ENCODE results near the gene EFCAB6.

Gene EFCAB6

GRCh38 chr22:43633631-43634285, 178.3 kb downstream of the EFCAB6 start:
- no peaks in the 10 kb centered on the region for H3K9me3 Mint-ChIP-seq
- H3K36me3 Mint-ChIP-seq (ENCODE audit: low read depth): no peaks in the 10 kb centered on the region
- H3K4me3 Mint-ChIP-seq: no peak overlapping the region
- H3K4me1 Mint-ChIP-seq (ENCODE audit: low read depth): no peaks in the 10 kb centered on the region
- DNase-seq: no peak
- H3K27ac Mint-ChIP-seq: no peak overlapping the region
- peaks cover 3% of the 10 kb centered on the region for H3K27me3 Mint-ChIP-seq

GRCh38 chr22:43631846-43632245, 180.3 kb downstream of the EFCAB6 start:
- no peak overlapping the region for H3K4me3 Mint-ChIP-seq
- no peaks in the 10 kb centered on the region for H3K9me3 Mint-ChIP-seq
- no peak for DNase-seq
- H3K27me3 Mint-ChIP-seq: peaks cover 3% of the 10 kb centered on the region
- H3K4me1 Mint-ChIP-seq (ENCODE audit: low read depth): no peaks in the 10 kb centered on the region
- no peak overlapping the region for H3K27ac Mint-ChIP-seq
- no peaks in the 10 kb centered on the region for H3K36me3 Mint-ChIP-seq (ENCODE audit: low read depth)

- no peak overlapping the region for H3K27ac Mint-ChIP-seq
- DNase-seq: no peak
- no peaks in the 10 kb centered on the region for H3K9me3 Mint-ChIP-seq
- no peak overlapping the region for H3K4me3 Mint-ChIP-seq
- peaks cover 3% of the 10 kb centered on the region for H3K27me3 Mint-ChIP-seq
- no peaks in the 10 kb centered on the region for H3K4me1 Mint-ChIP-seq (ENCODE audit: low read depth)
- H3K36me3 Mint-ChIP-seq (ENCODE audit: low read depth): no peaks in the 10 kb centered on the region
Measured at GRCh38 chr22:43631201-43631600, 180.9 kb downstream of the EFCAB6 start.

- peaks cover 3% of the 10 kb centered on the region for H3K27me3 Mint-ChIP-seq
- H3K36me3 Mint-ChIP-seq (ENCODE audit: low read depth): no peaks in the 10 kb centered on the region
- H3K4me1 Mint-ChIP-seq (ENCODE audit: low read depth): no peaks in the 10 kb centered on the region
- H3K27ac Mint-ChIP-seq: no peak overlapping the region
- DNase-seq: no peak
- no peaks in the 10 kb centered on the region for H3K9me3 Mint-ChIP-seq
- H3K4me3 Mint-ChIP-seq: no peak overlapping the region
Measured at GRCh38 chr22:43630451-43630850, 181.7 kb downstream of the EFCAB6 start.

- Mint-ChIP-seq H3K4me1 (ENCODE audit: low read depth) (no peaks in the 10 kb centered on the region), H3K27ac (no peak overlapping the region), H3K27me3 (no peaks in the 10 kb centered on the region), H3K36me3 (ENCODE audit: low read depth) (no peaks in the 10 kb centered on the region), H3K9me3 (no peaks in the 10 kb centered on the region), H3K4me3 (no peak overlapping the region)
- no peak for DNase-seq
Measured at GRCh38 chr22:43628250-43628649, 183.9 kb downstream of the EFCAB6 start.

GRCh38 chr22:43627485-43628213, 184.5 kb downstream of the EFCAB6 start:
- H3K9me3 Mint-ChIP-seq: no peaks in the 10 kb centered on the region

GRCh38 chr22:43625242-43625641, 186.9 kb downstream of the EFCAB6 start:
- peaks cover 2% of the 10 kb centered on the region for H3K27me3 Mint-ChIP-seq
- H3K4me1 Mint-ChIP-seq (ENCODE audit: low read depth): no peaks in the 10 kb centered on the region
- H3K27ac Mint-ChIP-seq: no peak overlapping the region
- DNase-seq: no peak
- peaks cover 2% of the 10 kb centered on the region for H3K9me3 Mint-ChIP-seq
- no peak overlapping the region for H3K4me3 Mint-ChIP-seq
- no peaks in the 10 kb centered on the region for H3K36me3 Mint-ChIP-seq (ENCODE audit: low read depth)

More at GRCh38 chr22:43627485-43628213, 184.5 kb downstream of the EFCAB6 start:
- Mint-ChIP-seq H3K4me1 (ENCODE audit: low read depth) (no peaks in the 10 kb centered on the region), H3K36me3 (ENCODE audit: low read depth) (no peaks in the 10 kb centered on the region), H3K27ac (no peak overlapping the region), H3K27me3 (no peaks in the 10 kb centered on the region), H3K4me3 (no peak overlapping the region)
- no peak for DNase-seq

- no peak for DNase-seq
- Mint-ChIP-seq H3K36me3 (ENCODE audit: low read depth) (no peaks in the 10 kb centered on the region), H3K4me3 (no peak overlapping the region), H3K27me3 (peaks cover 3% of the 10 kb centered on the region), H3K4me1 (ENCODE audit: low read depth) (no peaks in the 10 kb centered on the region), H3K27ac (no peak overlapping the region), H3K9me3 (peaks cover 4% of the 10 kb centered on the region)
Measured at GRCh38 chr22:43624144-43624998, 187.7 kb downstream of the EFCAB6 start.

GRCh38 chr22:43622886-43623285, 189.2 kb downstream of the EFCAB6 start:
- Mint-ChIP-seq H3K9me3 (peaks cover 9% of the 10 kb centered on the region), H3K27ac (no peak overlapping the region), H3K4me1 (ENCODE audit: low read depth) (no peaks in the 10 kb centered on the region), H3K27me3 (peaks cover 15% of the 10 kb centered on the region), H3K4me3 (no peak overlapping the region), H3K36me3 (ENCODE audit: low read depth) (no peaks in the 10 kb centered on the region)
- no peak for DNase-seq

- no peak for DNase-seq
- Mint-ChIP-seq H3K4me3 (no peak overlapping the region), H3K9me3 (peaks cover 9% of the 10 kb centered on the region), H3K27me3 (peaks cover 25% of the 10 kb centered on the region), H3K4me1 (ENCODE audit: low read depth) (no peaks in the 10 kb centered on the region), H3K27ac (no peak overlapping the region), H3K36me3 (ENCODE audit: low read depth) (no peaks in the 10 kb centered on the region)
Measured at GRCh38 chr22:43620197-43620596, 191.9 kb downstream of the EFCAB6 start.

GRCh38 chr22:43618517-43618916, 193.6 kb downstream of the EFCAB6 start:
- Mint-ChIP-seq H3K27me3 (peaks cover 25% of the 10 kb centered on the region), H3K36me3 (ENCODE audit: low read depth) (no peaks in the 10 kb centered on the region), H3K4me1 (ENCODE audit: low read depth) (no peaks in the 10 kb centered on the region), H3K27ac (no peak overlapping the region), H3K9me3 (peaks cover 9% of the 10 kb centered on the region), H3K4me3 (no peak overlapping the region)
- no peak for DNase-seq

GRCh38 chr22:43616645-43617044, 195.5 kb downstream of the EFCAB6 start:
- Mint-ChIP-seq H3K36me3 (ENCODE audit: low read depth) (no peaks in the 10 kb centered on the region), H3K4me3 (no peak overlapping the region)
- DNase-seq: no peak

GRCh38 chr22:43600265-43600664, 211.8 kb downstream of the EFCAB6 start:
- Mint-ChIP-seq H3K9me3 (peaks cover 2% of the 10 kb centered on the region), H3K27ac (no peak overlapping the region), H3K4me3 (no peak overlapping the region), H3K36me3 (ENCODE audit: low read depth) (no peaks in the 10 kb centered on the region), H3K4me1 (ENCODE audit: low read depth) (no peaks in the 10 kb centered on the region), H3K27me3 (peaks cover 4% of the 10 kb centered on the region)
- DNase-seq: no peak

More at GRCh38 chr22:43616645-43617044, 195.5 kb downstream of the EFCAB6 start:
- H3K27ac Mint-ChIP-seq: no peak overlapping the region
- no peaks in the 10 kb centered on the region for H3K4me1 Mint-ChIP-seq (ENCODE audit: low read depth)
- H3K27me3 Mint-ChIP-seq: peaks cover 33% of the 10 kb centered on the region
- H3K9me3 Mint-ChIP-seq: peaks cover 9% of the 10 kb centered on the region

GRCh38 chr22:43592476-43592875, 219.6 kb downstream of the EFCAB6 start:
- Mint-ChIP-seq H3K4me3 (no peak overlapping the region), H3K9me3 (peaks cover 5% of the 10 kb centered on the region), H3K36me3 (ENCODE audit: low read depth) (no peaks in the 10 kb centered on the region), H3K27me3 (peaks cover 27% of the 10 kb centered on the region), H3K27ac (no peak overlapping the region), H3K4me1 (ENCODE audit: low read depth) (no peaks in the 10 kb centered on the region)
- DNase-seq: no peak

Data from activated T-cell treated with anti-CD3 and anti-CD28 coated beads, Interleukin-2, amount 50 U/mL, for 24 hours (primary cell).